Right ventricle myocardium inferior (tissue), 1 donor: ENCODE measurements around the gene TJP3. TPM values are rescaled to one million over a fixed set of nuclear protein-coding genes. Genes with fewer than 3 reads are reported as not detected.
"Not testable (repeated sequence)": the region's sequence is repeated elsewhere in the genome, so short reads cannot be mapped to it uniquely, and the experiment has no call there.

Experiments used
- ATAC-seq: fragments of 200-7000 bp; cut with Tn5 transposase; one replicate; pipeline ENCODE4 v1.9.1; 2020; ENCODE audit warnings: mild to moderate bottlenecking, moderate library complexity
- DNase-seq: peaks from one replicate; pipeline ENCODE4 v3.0.0; 2021; ENCODE audit errors: missing footprints
- intact Hi-C: fragments of 100-400 bp; cut with DNase I; formaldehyde crosslinking; loops from one replicate; pipeline ENCODE4 v1.11.0; 2022
- total RNA-seq: library from RNA; stranded (reverse); fragmentation: NEBNext Ultra II Directional; extraction: Animal tissue kit (Norgen Biotek cat#: 25700); gene quantifications from one replicate; pipeline ENCODE4 v1.2.1, GENCODE V29; 2021
- donor health status: DM: no; HTN: yes; CAD: no; lungs with severe emphysema.

Gene TJP3
- total RNA-seq, 1 donor from 2014 or later = 0.62 TPM

GRCh38 chr19:3733549-3734309 is 25.5 kb downstream of the TJP3 start:
- DNase-seq = no peak
- intact Hi-C loops = no loop called here
- ATAC-seq = no peak

DNA sequence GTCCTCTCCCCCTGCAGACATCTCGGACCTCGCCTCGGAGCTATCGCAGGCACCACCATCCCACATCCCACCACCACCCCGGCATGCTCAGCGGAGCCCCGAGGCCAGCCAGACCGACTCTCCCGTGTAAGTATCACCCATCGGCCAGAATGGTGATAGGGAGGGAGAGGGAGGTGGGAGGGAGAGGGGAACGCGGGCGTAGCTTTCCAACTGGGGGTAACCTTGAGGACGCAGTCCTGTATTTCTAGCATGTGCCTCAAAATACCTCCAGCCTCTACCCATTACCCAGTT is 26.1 kb downstream of the TJP3 start:
- DNase-seq (no peak), ATAC-seq (no peak)
- intact Hi-C loops = no loop called here

GRCh38 chr19:3736106-3736724 is 28.0 kb downstream of the TJP3 start:
- DNase-seq (no peak), ATAC-seq (no peak)
- intact Hi-C loops = no loop called here

DNA sequence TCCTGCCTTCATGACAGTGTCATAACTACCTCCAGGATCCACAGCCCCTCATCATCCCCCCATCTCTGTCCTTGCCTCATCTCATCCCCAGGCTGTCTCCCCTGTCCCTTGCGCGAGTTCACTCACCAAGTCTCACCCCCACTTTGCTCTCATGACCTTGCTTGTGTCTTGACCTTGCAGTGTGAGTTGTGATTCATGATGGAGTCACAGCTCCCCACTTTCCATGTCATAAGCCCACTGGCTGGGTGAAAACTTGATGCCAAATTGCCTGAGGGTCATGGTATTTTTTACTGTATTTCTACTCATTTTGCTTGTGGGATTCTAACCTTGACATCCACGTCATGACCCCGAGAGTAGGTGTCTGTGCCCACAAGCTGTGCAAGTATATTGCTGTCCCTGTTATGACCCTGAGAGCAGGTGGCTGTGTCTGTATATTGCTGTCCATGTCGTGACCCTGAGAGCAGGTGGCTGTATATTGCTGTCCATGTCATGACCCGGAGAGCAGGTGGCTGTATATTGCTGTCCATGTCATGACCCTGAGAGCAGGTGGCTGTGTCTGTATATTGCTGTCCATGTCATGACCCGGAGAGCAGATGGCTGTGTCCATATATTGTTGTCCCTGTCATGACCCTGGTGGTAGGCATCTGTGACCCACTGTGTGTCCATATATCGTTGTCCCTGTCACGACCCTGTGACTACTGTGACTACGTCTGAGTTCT is 29.5 kb downstream of the TJP3 start:
- DNase-seq (no peak), ATAC-seq (no peak)
- intact Hi-C loops = no loop called here

DNA sequence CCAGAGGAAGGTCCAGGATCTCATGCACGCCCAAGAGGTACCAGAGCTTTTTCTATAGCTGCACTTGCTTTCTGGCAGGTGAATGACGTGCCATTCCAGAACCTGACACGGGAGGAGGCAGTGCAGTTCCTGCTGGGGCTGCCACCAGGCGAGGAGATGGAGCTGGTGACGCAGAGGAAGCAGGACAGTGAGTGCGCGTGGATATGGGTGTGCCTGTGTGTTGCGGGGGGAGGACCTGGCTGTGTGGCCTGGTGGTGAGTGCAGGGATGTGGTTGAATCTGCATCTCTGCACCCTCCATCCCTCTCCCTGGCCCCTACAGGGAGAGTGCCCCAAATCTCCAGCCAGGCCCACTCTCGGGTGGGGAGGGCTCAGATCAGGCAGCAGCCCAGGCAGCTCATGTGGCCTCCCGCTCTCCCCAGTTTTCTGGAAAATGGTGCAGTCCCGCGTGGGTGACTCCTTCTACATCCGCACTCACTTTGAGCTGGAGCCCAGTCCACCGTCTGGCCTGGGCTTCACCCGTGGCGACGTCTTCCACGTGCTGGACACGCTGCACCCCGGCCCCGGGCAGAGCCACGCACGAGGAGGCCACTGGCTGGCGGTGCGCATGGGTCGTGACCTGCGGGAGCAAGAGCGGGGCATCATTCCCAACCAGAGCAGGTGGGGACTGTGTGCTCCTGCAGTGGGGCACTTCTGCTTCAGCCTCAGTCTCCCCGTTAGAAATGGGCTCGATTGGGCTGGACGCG is 30.5 kb downstream of the TJP3 start:
- DNase-seq (no peak), ATAC-seq (no peak)
- intact Hi-C loops = no loop called here

DNA sequence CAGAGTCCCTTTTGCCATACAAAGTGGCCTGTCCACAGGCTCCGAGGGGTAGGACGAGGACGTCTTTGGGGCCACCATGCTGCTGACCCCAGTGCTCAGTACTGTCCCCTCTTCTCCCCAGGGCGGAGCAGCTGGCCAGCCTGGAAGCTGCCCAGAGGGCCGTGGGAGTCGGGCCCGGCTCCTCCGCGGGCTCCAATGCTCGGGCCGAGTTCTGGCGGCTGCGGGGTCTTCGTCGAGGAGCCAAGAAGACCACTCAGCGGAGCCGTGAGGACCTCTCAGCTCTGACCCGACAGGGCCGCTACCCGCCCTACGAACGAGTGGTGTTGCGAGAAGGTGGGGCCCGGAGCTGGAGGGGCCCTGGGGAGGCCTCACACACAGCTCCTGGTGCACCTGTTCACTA is 32.2 kb downstream of the TJP3 start:
- no peak for DNase-seq
- intact Hi-C loops = no loop called here
- ATAC-seq = no peak

- DNase-seq (no peak), ATAC-seq (no peak)
- intact Hi-C loops = no loop called here
These were observed 35.3 kb downstream of the TJP3 start for GRCh38 chr19:3743486-3743885.

DNA sequence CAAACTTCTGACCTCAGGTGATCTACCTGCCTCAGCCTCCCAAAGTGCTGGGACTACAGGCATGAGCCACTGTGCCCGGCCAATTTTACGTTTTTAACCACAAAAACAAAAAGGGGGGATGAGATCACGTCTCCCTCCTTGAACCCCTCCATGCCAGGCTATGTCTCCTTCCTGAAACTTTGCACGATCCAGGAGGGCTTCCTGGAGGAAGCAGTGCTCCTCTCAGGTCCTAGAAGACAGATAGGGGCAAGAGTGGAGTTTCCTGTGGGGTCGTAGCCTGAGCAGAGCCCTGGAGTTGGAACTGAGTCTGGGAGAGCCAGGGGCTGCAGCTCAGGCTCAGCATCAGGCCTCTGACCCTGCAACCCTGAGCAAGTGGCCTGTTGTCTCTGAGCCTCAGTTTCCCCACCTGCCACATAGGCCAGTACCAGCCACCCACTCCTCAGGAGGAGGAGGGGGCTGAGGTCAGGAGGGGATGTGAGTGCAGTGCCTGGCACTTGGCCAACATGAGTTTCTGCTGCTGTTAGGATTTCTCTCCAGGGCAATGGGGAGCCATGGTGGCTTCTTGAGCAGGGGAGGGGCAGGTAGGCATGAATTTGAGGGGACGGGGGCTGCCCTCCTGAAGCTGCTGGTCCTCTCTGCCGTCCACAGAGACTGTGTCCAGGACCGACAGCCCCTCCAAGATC is 37.3 kb downstream of the TJP3 start:
- ATAC-seq (no peak), DNase-seq (no peak)
- intact Hi-C loops = no loop called here

DNA sequence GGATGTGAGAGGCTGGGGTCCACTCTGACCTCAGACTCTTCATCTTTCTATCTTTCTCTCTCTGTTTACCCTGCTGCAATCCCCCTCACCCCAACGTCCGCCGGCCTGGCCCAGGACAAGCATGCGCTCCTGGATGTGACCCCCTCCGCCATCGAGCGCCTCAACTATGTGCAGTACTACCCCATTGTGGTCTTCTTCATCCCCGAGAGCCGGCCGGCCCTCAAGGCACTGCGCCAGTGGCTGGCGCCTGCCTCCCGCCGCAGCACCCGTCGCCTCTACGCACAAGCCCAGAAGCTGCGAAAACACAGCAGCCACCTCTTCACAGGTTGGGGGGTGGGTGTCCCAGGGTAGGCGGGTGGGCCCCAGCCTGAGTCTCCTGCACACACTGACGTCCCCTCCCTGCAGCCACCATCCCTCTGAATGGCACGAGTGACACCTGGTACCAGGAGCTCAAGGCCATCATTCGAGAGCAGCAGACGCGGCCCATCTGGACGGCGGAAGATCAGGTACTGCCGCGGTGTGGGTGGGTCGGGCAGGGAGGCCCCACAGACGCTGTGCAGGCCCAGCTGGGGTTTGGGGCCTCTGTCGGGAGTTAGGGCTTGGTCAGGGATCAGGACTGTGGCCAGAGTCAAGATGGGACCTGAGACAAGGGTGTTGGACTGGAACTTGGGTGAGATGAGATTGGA is 38.3 kb downstream of the TJP3 start:
- ATAC-seq (no peak), DNase-seq (no peak)
- intact Hi-C loops = no loop called here

- intact Hi-C loops = no loop called here
- ATAC-seq = no peak
- DNase-seq = no peak
These were observed 40.8 kb downstream of the TJP3 start for GRCh38 chr19:3748965-3749364.

GRCh38 chr19:3750211-3750610 is 42.0 kb downstream of the TJP3 start:
- intact Hi-C loops = no loop called here
- DNase-seq (no peak), ATAC-seq (no peak)

DNA sequence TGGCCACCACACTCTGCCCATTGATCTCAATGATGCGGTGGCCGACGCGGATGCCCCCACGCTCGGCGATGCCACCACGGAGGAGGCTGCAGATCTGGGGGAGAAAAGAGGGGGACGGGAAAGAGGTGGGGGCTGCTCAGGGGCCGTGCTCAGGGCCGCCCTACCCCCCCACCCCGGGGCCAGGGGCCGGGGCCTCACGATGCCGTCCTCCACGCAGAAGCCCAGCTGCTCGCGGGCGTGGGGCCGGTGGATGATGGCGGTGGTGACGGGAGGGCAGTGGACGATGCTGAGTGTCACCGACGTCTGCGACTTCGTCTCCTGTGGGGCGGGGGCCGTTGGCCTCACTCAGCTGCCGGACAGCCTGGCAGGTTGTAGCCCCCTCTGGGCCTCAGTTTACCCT is 43.1 kb downstream of the TJP3 start:
- DNase-seq = no peak
- ATAC-seq = no peak
- intact Hi-C loops = no loop called here

- DNase-seq = no peak
- ATAC-seq = no peak
- intact Hi-C loops = no loop called here
These were observed 44.3 kb downstream of the TJP3 start for GRCh38 chr19:3752492-3752891.

DNA sequence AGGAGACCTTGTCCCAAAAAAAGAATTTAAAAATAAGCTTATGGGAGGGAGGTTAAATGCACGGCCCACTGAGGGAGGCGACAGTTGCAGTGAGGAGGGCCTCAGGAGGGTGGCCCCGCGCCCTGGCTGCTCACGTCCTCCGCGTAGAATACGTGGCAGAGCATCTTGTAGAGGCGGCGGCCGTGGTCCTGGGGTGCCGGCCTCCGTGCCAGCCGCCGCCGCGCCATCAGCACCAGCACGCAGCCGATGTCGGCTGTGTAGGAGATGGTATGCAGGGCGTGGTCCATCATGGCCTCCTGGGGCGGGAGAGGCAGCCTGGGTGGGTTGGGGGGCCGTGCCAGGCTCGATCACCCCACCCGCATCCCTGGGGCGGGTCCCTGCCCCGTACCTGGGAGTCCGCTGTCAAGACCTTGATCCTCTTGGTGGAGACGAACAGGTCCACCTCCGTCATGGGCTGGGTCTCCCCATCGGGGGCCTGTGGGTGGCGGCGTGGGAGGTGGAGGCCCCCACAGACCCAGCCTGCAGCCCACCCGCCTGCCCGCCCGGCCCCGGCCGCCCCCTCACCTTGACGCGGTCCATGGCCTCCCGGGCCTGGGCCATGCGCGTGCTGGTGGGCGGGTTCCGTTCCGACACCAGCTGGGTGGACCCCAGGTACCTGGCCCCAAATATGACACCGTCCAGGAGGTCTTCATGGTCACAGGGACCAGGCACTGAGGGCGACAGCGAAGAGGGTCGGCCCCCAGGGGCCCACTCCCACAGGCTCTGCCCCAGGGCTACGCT is 45.6 kb downstream of the TJP3 start:
- no peak for ATAC-seq
- intact Hi-C loops = no loop called here
- DNase-seq = no peak

GRCh38 chr19:3757705-3758104 is 49.5 kb downstream of the TJP3 start:
- DNase-seq, intact Hi-C loops, ATAC-seq: not testable (repeated sequence)

DNA sequence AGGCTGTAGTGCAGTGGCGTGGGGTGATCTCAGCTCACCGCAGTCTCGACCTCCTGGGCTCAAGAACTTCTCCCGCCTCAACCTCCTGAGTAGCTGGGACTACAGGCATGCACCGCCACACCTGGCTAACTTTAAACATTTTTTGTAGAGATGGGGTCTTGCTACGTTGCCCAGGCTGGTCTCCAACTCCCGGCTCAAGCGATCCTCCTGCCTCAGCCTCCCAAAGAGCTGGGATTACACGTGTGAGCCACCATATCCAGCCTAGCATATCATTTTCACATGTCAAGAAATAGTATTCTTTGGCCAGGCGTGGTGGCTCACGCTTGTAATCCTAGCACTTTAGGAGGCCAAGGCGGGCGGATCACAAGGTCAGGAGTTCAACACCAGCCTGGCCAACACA is 50.1 kb downstream of the TJP3 start:
- ATAC-seq, DNase-seq, intact Hi-C loops: not testable (repeated sequence)

DNA sequence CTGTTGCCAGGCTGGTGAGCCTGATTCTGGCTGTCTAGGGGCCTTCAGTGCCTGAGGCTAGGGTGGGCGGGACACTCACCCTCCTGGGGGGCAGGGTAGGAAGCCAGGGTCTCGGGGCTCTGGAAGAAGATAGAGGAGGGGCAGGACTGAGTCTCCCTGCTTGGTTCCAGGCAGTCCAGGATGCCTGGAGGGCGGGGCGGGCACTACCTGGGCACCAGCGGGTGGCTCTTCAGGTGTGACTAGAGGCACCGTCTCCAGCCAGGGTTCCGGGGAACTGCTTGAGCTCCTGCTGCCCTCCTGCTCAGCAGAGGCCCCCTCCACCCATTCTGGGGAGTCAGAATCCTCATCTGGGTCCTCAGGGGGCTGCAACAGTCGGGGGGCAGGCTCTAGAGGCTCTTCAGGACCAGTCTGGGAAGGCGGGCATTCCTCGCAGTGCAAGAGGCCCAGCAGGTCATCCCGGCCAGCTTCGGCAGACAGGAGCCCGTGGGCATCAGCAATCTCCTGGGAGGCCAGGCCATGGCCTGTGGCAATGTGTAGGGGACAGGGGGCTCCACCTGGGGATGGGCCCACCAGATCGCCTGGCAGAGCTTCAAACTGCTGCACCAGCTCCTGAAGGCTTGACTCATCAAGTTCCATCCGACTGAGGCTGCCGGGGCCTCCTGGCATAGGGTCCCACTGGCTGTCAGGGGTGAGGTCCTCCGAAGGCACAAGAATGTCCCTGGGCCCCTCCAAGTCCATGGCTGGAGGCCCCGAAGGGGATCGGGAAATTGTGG is 51.5 kb downstream of the TJP3 start:
- ATAC-seq = no peak
- no peak for DNase-seq
- intact Hi-C loops = loop anchor here (5.0 to 10.0 kb wide), 3 partner anchors 63 to 228 kb away; partner anchors contain the start of gene EEF2
